HG03469 (cell line): ENCODE data around the gene RFC1.
"Not testable (repeated sequence)": the region's sequence is repeated elsewhere in the genome, so short reads cannot be mapped to it uniquely, and the experiment has no call there.

Source experiments
- ATAC-seq: cut with Tn5 transposase; IDR thresholded peaks from one replicate; pipeline ENCODE4 v1.9.1; 2021; ENCODE audit warnings: mild to moderate bottlenecking, moderate library complexity, moderate number of reproducible peaks; ENCODE audit not compliant: unreplicated experiment

RFC1 gene

GRCh38 chr4:39357002-39357401, 9.2 kb downstream of the RFC1 start:
- no peak for ATAC-seq

- ATAC-seq = no peak
Observed at GRCh38 chr4:39354254-39354552, 12.0 kb downstream of the RFC1 start.

GRCh38 chr4:39353478-39354253, 12.5 kb downstream of the RFC1 start:
- peak; percentile 59 for ATAC-seq

- ATAC-seq = not testable (repeated sequence)
Observed at GRCh38 chr4:39353149-39353477, 13.0 kb downstream of the RFC1 start.

GRCh38 chr4:39349326-39349725, 16.8 kb downstream of the RFC1 start:
- no peak for ATAC-seq

- ATAC-seq = no peak
Observed at GRCh38 chr4:39348371-39349315, 17.5 kb downstream of the RFC1 start.

- ATAC-seq = no peak
Observed at GRCh38 chr4:39346856-39347519, 19.2 kb downstream of the RFC1 start.

GRCh38 chr4:39342731-39343130, 23.4 kb downstream of the RFC1 start:
- ATAC-seq = no peak

- ATAC-seq = no peak
Observed at GRCh38 chr4:39341075-39341725, 25.0 kb downstream of the RFC1 start.

- no peak for ATAC-seq
Observed at GRCh38 chr4:39339968-39340367, 26.2 kb downstream of the RFC1 start.

GRCh38 chr4:39337841-39338240, 28.3 kb downstream of the RFC1 start:
- ATAC-seq = no peak

GRCh38 chr4:39335566-39335965, 30.6 kb downstream of the RFC1 start:
- ATAC-seq = no peak

GRCh38 chr4:39331191-39331590, 35.0 kb downstream of the RFC1 start:
- no peak for ATAC-seq

- ATAC-seq = no peak
Observed at GRCh38 chr4:39330353-39330752, 35.8 kb downstream of the RFC1 start.

- no peak for ATAC-seq
Observed at GRCh38 chr4:39326468-39326977, 39.6 kb downstream of the RFC1 start.

- no peak for ATAC-seq
Observed at GRCh38 chr4:39324897-39325613, 41.1 kb downstream of the RFC1 start.

- no peak for ATAC-seq
Observed at GRCh38 chr4:39324446-39324845, 41.7 kb downstream of the RFC1 start.

- no peak for ATAC-seq
Observed at GRCh38 chr4:39323821-39324220, 42.3 kb downstream of the RFC1 start.

GRCh38 chr4:39320381-39321115, 45.6 kb downstream of the RFC1 start:
- no peak for ATAC-seq

GRCh38 chr4:39319676-39320075, 46.5 kb downstream of the RFC1 start:
- no peak for ATAC-seq
